ENCODE data around the gene ICAM5.
"Not testable (repeated sequence)": the region's sequence is repeated elsewhere in the genome, so short reads cannot be mapped to it uniquely, and the experiment has no call there.

ICAM5 gene

GRCh38 chr19:10270180-10270615 lies 19.6 kb upstream of the ICAM5 start:
- no peak for DNase-seq (ENCODE audit: low spot score)

- DNase-seq (ENCODE audit: low spot score): no peak
Measured at GRCh38 chr19:10270616-10271394, 18.9 kb upstream of the ICAM5 start, which contains the start of gene ICAM1. TSS of gene ICAM1 (plus strand) at chr19:10271120. CDS start at chr19:10271160, 40 bp downstream.

- DNase-seq (ENCODE audit: low spot score): no peak
Measured at GRCh38 chr19:10271543-10272086, 18.1 kb upstream of the ICAM5 start.

- no peak for DNase-seq (ENCODE audit: low spot score)
Measured at GRCh38 chr19:10274589-10274988, 15.2 kb upstream of the ICAM5 start.

GRCh38 chr19:10277795-10278589 lies 11.8 kb upstream of the ICAM5 start:
- DNase-seq (ENCODE audit: low spot score): no peak

- DNase-seq (ENCODE audit: low spot score): no peak
Measured at GRCh38 chr19:10278935-10279334, 10.8 kb upstream of the ICAM5 start.

- DNase-seq (ENCODE audit: low spot score): no peak
Measured at GRCh38 chr19:10279737-10280442, 9.9 kb upstream of the ICAM5 start.

GRCh38 chr19:10282043-10282442 lies 7.7 kb upstream of the ICAM5 start:
- not testable (repeated sequence) for DNase-seq (ENCODE audit: low spot score)

GRCh38 chr19:10283301-10284064 lies 6.3 kb upstream of the ICAM5 start:
- no peak for DNase-seq (ENCODE audit: low spot score)

GRCh38 chr19:10284065-10284959 lies 5.4 kb upstream of the ICAM5 start:
- DNase-seq (ENCODE audit: low spot score): no peak

GRCh38 chr19:10284960-10285278 lies 4.8 kb upstream of the ICAM5 start:
- no peak for DNase-seq (ENCODE audit: low spot score)

GRCh38 chr19:10285393-10285792 lies 4.4 kb upstream of the ICAM5 start:
- no peak for DNase-seq (ENCODE audit: low spot score)

GRCh38 chr19:10286803-10287737 lies 2.7 kb upstream of the ICAM5 start, which contains the start of gene ICAM4:
TSS of gene ICAM4 (plus strand) at chr19:10286955. CDS start at chr19:10287013, 58 bp downstream.
- DNase-seq (ENCODE audit: low spot score): no peak

- peak; percentile 67 for DNase-seq (ENCODE audit: low spot score)
Measured at GRCh38 chr19:10288662-10289166, 1.0 kb upstream of the ICAM5 start.

- peak; percentile 43 for DNase-seq (ENCODE audit: low spot score)
Measured at GRCh38 chr19:10289167-10289835, 451 bp upstream of the ICAM5 start.

- DNase-seq (ENCODE audit: low spot score): no peak
Measured at GRCh38 chr19:10290357-10290875, 664 bp downstream of the ICAM5 start.

GRCh38 chr19:10290876-10291553 lies 1.3 kb downstream of the ICAM5 start:
- DNase-seq (ENCODE audit: low spot score): peak; percentile 50
